EL (cell line): ENCODE measurements around the gene FIGN.

ENCODE experiments used
- DNase-seq: peaks from one replicate; pipeline ENCODE4 v3.0.0-alpha.2; 2016

The FIGN gene

DNA sequence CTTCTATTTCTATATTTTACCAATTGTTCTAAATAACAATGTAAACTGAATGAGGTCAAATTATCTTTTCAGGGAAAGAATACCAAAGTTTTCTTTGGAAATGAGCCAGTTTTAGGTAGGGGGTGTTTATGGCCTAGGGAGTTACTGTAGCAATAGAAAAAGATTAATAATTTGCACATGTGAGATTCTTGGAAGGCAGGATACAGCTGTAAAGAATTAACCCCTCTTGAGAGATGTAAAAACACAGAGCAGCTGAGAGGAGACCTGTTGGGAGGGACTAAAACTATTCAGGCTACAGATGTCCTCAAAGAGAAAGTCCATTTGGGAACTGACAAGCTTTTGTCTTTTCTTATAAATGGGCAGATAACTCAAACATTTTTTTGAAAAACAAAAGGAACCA is 182.2 kb downstream of the FIGN start:
- peak; percentile 16 for DNase-seq

DNA sequence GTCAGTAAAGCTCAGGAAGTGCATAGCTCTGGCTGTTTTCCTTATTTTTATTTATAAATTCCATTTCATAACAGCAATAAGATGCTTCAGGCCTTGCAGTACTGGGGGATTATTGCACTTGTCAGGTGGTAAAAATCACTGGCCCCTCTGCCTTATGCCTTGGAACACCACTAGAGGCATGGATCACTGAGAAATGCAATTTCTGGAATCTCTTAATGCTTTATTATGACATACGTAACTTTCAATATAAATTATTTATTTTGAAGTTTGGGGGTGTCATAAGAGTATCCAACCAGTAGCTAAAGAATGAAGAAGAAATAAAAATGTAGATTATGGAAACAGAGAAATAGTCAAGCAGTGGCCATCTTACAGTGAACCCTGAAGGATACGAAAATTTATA is 183.1 kb downstream of the FIGN start:
- DNase-seq: no peak

DNA sequence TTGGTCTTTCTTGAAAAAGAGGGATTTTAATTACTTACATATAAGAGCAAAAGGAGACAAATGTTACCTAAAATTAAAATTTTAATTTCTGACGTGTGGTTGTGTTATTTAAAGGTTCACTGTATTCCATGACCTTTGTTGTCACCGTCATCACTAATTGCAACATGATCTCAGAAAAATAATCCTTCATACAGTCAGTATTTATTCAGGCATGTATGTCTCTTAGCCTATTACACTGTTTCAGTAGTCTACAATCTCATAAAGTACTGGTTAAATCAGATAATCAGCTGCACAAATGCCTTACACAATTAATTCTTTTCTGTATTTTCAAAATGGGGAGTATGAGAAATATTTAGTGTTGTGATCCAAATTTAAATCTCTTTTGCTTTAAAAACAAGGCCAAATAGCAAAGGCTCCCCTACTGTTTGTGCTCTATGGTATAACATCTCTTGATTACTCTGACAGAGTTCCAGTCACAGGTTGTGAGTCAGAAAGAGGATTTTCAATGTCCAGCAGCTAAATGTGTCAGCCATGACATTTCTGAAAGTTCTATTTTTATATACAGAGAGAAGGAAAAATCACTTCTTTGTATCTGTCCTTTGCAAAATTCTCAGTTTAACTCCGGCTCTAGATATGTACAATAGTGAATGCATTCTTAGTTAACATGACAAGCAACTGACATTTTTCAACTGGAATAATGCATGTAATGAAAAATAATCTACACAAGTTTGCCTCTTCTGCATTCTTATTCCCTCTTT is 184.0 kb downstream of the FIGN start:
- DNase-seq: peak; percentile 15

DNA sequence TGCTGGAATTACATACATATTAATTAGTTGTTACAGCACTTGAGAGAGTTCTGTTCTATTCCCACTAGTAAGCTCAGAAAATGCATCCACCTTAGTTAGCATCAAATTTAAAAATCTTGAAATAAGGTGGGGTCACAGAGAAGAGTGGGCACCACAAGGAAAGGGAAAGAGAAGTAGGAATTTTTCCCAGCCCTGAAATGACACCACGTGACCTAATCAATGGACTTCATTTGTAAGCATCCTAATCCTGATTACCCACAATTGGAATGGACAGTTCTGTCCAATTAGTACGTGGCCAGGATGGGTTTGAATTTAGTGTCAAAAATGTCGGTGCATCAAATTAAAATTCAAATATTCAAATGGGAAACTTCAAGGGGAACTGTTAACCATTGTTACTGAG is 186.8 kb downstream of the FIGN start:
- no peak for DNase-seq
